GM12878 (cell line): ENCODE measurements around the gene RFFL. TPM values are rescaled to one million over a fixed set of nuclear protein-coding genes. Genes with fewer than 3 reads are reported as not detected.

Source experiments
- ATAC-seq: fragments of 200-7000 bp; cut with Tn5 transposase; 3 replicates; pipeline ENCODE4 v1.9.1; 2020; ENCODE audit warnings: mild to moderate bottlenecking, moderate library complexity
- BruUV-seq: library from RNA; stranded (reverse); fragments of 400-500 nt; replicated peaks from 2 replicates; lab custom pipeline; 2021; lab: Mats Ljungman, UMichigan
- CTCF ChIA-PET: fragments of 300-600 bp; sonication (Branson Sonifier 250); formaldehyde crosslinking; extraction: SDS; loops from one replicate; lab custom pipeline; 2021; ENCODE audit warnings: inconsistent platforms; lab: Yijun Ruan, JAX
- POLR2A ChIA-PET: fragments of 350-600 bp; formaldehyde crosslinking; extraction: SDS; loops from one replicate; lab custom pipeline; 2021; ENCODE audit warnings: inconsistent platforms; lab: Charles Lee
- RAD21 ChIA-PET: fragments of 300-600 bp; sonication (Branson Sonifier 250); formaldehyde crosslinking; loops from one replicate; lab custom pipeline; 2023; ENCODE audit warnings: antibody characterized with exemption; ENCODE audit not compliant: unreplicated experiment; lab: Charles Lee
- SMC1A ChIA-PET: fragments of 300-600 bp; sonication (Branson Sonifier 250); formaldehyde crosslinking; loops from one replicate; lab custom pipeline; 2023; ENCODE audit not compliant: unreplicated experiment, uncharacterized antibody; lab: Charles Lee
- DNase-seq: peaks from one replicate; pipeline ENCODE4 v3.0.0-alpha.2; 2011; ENCODE audit warnings: low read depth, low spot score
- FAIRE-seq: peaks from 3 replicates; lab custom pipeline; 2011; peaks lifted over from hg19 to GRCh38; lab: Jason Lieb, UNC
- H2AFZ ChIP-seq: 2 replicates; pipeline ENCODE4 v1.6.0; 2011; ENCODE audit warnings: low read depth, low read length, control low read depth; ENCODE audit not compliant: control insufficient read depth
- H3K27ac ChIP-seq: 2 replicates; pipeline ENCODE4 v1.5.1; 2011; ENCODE audit warnings: control low read depth; ENCODE audit not compliant: control insufficient read depth, insufficient read depth
- H3K27me3 ChIP-seq, 2 experiments: replicated peaks in 1 of 2; 2 replicates each; pipeline versions ENCODE4 v1.6.0 to v1.6.1; 2011; ENCODE audit warnings: low read length in 1 of 2; ENCODE audit not compliant: control insufficient read depth in 2 of 2, insufficient read depth in 2 of 2
- H3K36me3 ChIP-seq, 2 experiments: 2 replicates each; pipeline ENCODE4 v1.5.1; 2011; ENCODE audit warnings: low read length in 1 of 2; ENCODE audit not compliant: control insufficient read depth in 2 of 2, insufficient read depth in 2 of 2
- H3K4me1 ChIP-seq: 2 replicates; pipeline ENCODE4 v1.6.1; 2011; ENCODE audit warnings: mild to moderate bottlenecking, low read length, moderate library complexity, mixed read lengths; ENCODE audit not compliant: control insufficient read depth, insufficient read depth
- H3K4me2 ChIP-seq: 2 replicates; pipeline ENCODE4 v1.6.0; 2011; ENCODE audit warnings: control low read depth; ENCODE audit not compliant: control insufficient read depth, insufficient read depth
- H3K4me3 ChIP-seq: fragments of 200-600 bp; sonication (generic); 2 replicates; pipeline ENCODE4 v1.5.1; 2016
- H3K79me2 ChIP-seq: 2 replicates; pipeline ENCODE4 v1.6.0; 2011; ENCODE audit warnings: low read length; ENCODE audit not compliant: control insufficient read depth, insufficient read depth
- H3K9ac ChIP-seq: 2 replicates; pipeline ENCODE4 v1.8.0; 2011; ENCODE audit warnings: low read length, control low read depth, mixed read lengths; ENCODE audit not compliant: control insufficient read depth, insufficient read depth
- H3K9me3 ChIP-seq: replicated peaks from 3 replicates; pipeline ENCODE4 v1.5.1; 2011; ENCODE audit warnings: mild to moderate bottlenecking, low read length; ENCODE audit not compliant: control insufficient read depth, insufficient read depth
- H4K20me1 ChIP-seq: 2 replicates; pipeline ENCODE4 v1.6.0; 2011; ENCODE audit not compliant: control insufficient read depth, insufficient read depth
- ATF2 ChIP-seq: IDR thresholded peaks from 2 replicates; pipeline ENCODE4 v1.6.1; 2012; ENCODE audit warnings: low read length, inconsistent platforms
- CREB1 ChIP-seq: IDR thresholded peaks from 2 replicates; pipeline ENCODE4 v1.6.1; 2012; ENCODE audit warnings: low read depth, mild to moderate bottlenecking, inconsistent platforms
- E4F1 ChIP-seq: fragments of 450-650 bp; IDR thresholded peaks from 2 replicates; pipeline ENCODE4 v1.6.1; 2018; ENCODE audit warnings: borderline replicate concordance, mild to moderate bottlenecking; ENCODE audit not compliant: partially characterized antibody
- EP300 ChIP-seq, 2 experiments: fragments of 150-350 bp in 1 of 2; IDR thresholded peaks; 2 replicates each; pipeline ENCODE4 v1.6.1; 2011 to 2012; ENCODE audit warnings: low read depth in 2 of 2, low read length in 2 of 2, borderline replicate concordance in 1 of 2, improper control_type of control experiment in 1 of 2, inconsistent platforms in 1 of 2; ENCODE audit not compliant: control insufficient read depth in 1 of 2
- ESRRA ChIP-seq: IDR thresholded peaks from 2 replicates; pipeline ENCODE4 v1.6.1; 2012; ENCODE audit warnings: mild to moderate bottlenecking, low read length, improper control_type of control experiment
- HDAC6 ChIP-seq: fragments of 200-600 bp; sonication (generic); IDR thresholded peaks from one replicate; pipeline ENCODE4 v1.8.0; 2017; ENCODE audit warnings: antibody characterized with exemption; ENCODE audit not compliant: unreplicated experiment
- IKZF1 ChIP-seq: fragments of 450-650 bp; conservative IDR thresholded peaks from 2 replicates; pipeline ENCODE4 v1.6.1; 2017; ENCODE audit warnings: antibody characterized with exemption, mild to moderate bottlenecking
- RAD21 ChIP-seq: IDR thresholded peaks from 2 replicates; pipeline ENCODE4 v1.6.1; 2011; ENCODE audit warnings: mild to moderate bottlenecking, low read depth, low read length, moderate library complexity; ENCODE audit not compliant: insufficient read depth
- SMARCA5 ChIP-seq: fragments of 450-650 bp; IDR thresholded peaks from 2 replicates; pipeline ENCODE4 v1.6.1; 2017; ENCODE audit warnings: mild to moderate bottlenecking
- SRF ChIP-seq, 2 experiments: IDR thresholded peaks; 2 replicates each; pipeline ENCODE4 v1.6.1; 2011; ENCODE audit warnings: low read depth in 2 of 2, low read length in 2 of 2, mild to moderate bottlenecking in 1 of 2, moderate library complexity in 1 of 2
- STAT3 ChIP-seq: IDR thresholded peaks from 2 replicates; pipeline ENCODE4 v1.6.1; 2011; ENCODE audit warnings: low read depth, low read length, improper control_type of control experiment
- ZNF217 ChIP-seq: fragments of 450-650 bp; IDR thresholded peaks from 2 replicates; pipeline ENCODE4 v1.6.1; 2017; ENCODE audit warnings: antibody characterized with exemption, mild to moderate bottlenecking
- whole genome bisulfite sequencing: methylation state at CpG from one replicate; pipeline ENCODE4 v1.1.6; 2016; ENCODE audit warnings: low lambda C conversion rate; ENCODE audit not compliant: insufficient replicate concordance, insufficient coverage; ENCODE audit errors: missing lambda C conversion rate; 5-methylcytosine and 5-hydroxymethylcytosine counted together
- in situ Hi-C: fragments of 300-500 bp; cut with MboI; formaldehyde crosslinking; loops from 9 replicates; pipeline ENCODE4 v1.14.3; 2018; ENCODE audit warnings: mixed read lengths
- intact Hi-C: fragments of 100-400 bp; cut with micrococcal nuclease; formaldehyde crosslinking; loops from one replicate; pipeline ENCODE4 v1.14.2; 2022; ENCODE audit not compliant: unreplicated experiment
- polyA plus RNA-seq, 11 experiments: library from polyadenylated mRNA; depleted of rRNA in 4 of 11; unstranded in 6 of 11; stranded (reverse) in 5 of 11; fragments of >200 nt; fragmentation: Nextera tagmentation in 4 of 11; fragmentation: Illumina TruSeq in 1 of 11; extraction: Ambion mirVana in 4 of 11; extraction: Trizol in 1 of 11; gene quantifications; 1 replicate in 1 of 11; 2 replicates in 10 of 11; pipeline versions ENCODE4 v1.2.1 to v1.2.3, GENCODE V29; 2011 to 2016; ENCODE audit warnings: inconsistent platforms in 2 of 11, missing spikeins in 2 of 11, low read depth in 1 of 11
- total RNA-seq, 4 experiments: library from RNA; depleted of rRNA in 3 of 4; stranded (reverse); fragments of >200 nt in 3 of 4; fragmentation: Illumina TruSeq in 1 of 4; extraction: Trizol in 1 of 4; gene quantifications; 2 replicates each; pipeline versions ENCODE4 v1.2.1 to v1.2.3, GENCODE V29; 2013 to 2021
- TF ChIP-seq, protein P1 (sequence below): fragments of 450-650 bp; IDR thresholded peaks from 2 replicates; pipeline ENCODE4 v1.6.1; 2017; ENCODE audit warnings: mild to moderate bottlenecking

RFFL gene
- total and polyA plus RNA-seq, 10 of the 15 experiments (the other 5 are each of a cell fraction or from before 2014, with no cell fraction given): 4.7 to 56.1 (median 26.9) TPM

GRCh38 chr17:34961093-34961911 is 102.2 kb downstream of the RFFL start, which contains the start of the genes CCT6B and ZNF830:
CCT6B (minus strand) TSS chr17:34961460; CDS start chr17:34961393, 67 bp downstream.
ZNF830 (plus strand) TSS chr17:34961540; CDS start chr17:34961567, 27 bp downstream.
- peak within 1 kb of the TSS; percentile 96 for H2AFZ ChIP-seq
- intact Hi-C loops: no loop called here
- RAD21 ChIA-PET: interaction anchor here (0.6 kb wide), 1 partner anchor 407 kb away, joined by 3 read pairs; no protein-coding TSS in a partner anchor
- TF ChIP-seq CREB1: peak; percentile 97
- TF ChIP-seq EP300 (IDR thresholded peaks at IDR 0.05; ENCODE audit: borderline replicate concordance in 1 of 2, control insufficient read depth in 1 of 2, low read depth in 2 of 2, low read length in 2 of 2): peak in 1 of 2 experiments; percentile 51; a peak in 1 of 4 replicates
- TF ChIP-seq IKZF1: peak; percentile 37; the same call in 1 of the 2 replicates
- TF ChIP-seq, protein P1, sequence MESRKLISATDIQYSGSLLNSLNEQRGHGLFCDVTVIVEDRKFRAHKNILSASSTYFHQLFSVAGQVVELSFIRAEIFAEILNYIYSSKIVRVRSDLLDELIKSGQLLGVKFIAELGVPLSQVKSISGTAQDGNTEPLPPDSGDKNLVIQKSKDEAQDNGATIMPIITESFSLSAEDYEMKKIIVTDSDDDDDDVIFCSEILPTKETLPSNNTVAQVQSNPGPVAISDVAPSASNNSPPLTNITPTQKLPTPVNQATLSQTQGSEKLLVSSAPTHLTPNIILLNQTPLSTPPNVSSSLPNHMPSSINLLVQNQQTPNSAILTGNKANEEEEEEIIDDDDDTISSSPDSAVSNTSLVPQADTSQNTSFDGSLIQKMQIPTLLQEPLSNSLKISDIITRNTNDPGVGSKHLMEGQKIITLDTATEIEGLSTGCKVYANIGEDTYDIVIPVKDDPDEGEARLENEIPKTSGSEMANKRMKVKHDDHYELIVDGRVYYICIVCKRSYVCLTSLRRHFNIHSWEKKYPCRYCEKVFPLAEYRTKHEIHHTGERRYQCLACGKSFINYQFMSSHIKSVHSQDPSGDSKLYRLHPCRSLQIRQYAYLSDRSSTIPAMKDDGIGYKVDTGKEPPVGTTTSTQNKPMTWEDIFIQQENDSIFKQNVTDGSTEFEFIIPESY: no peak
- no peak; the same call in 1 of the 2 replicates for TF ChIP-seq SMARCA5
- TF ChIP-seq RAD21: no peak
- no peak for TF ChIP-seq E4F1
- TF ChIP-seq ZNF217: no peak
- peak; percentile 14; the same call in 1 of the 2 replicates for TF ChIP-seq ATF2
- TF ChIP-seq HDAC6: no peak
- TF ChIP-seq SRF (IDR thresholded peaks at IDR 0.05; ENCODE audit: low read depth in 2 of 2, low read length in 2 of 2): peak in 1 of 2 experiments; percentile 67; a peak in 2 of 4 replicates
- TF ChIP-seq STAT3: no peak
- no peak for TF ChIP-seq ESRRA

More at GRCh38 chr17:34961093-34961911, 102.2 kb downstream of the RFFL start, which contains the start of the genes CCT6B and ZNF830:
- H3K9ac ChIP-seq: peak within 1 kb of the TSS; percentile 81
- peaks cover 23% of the 10 kb centered on the region for H3K79me2 ChIP-seq
- H3K4me2 ChIP-seq: peak within 1 kb of the TSS; percentile 70
- peaks cover 0 to 6% of the 10 kb centered on the region in 2 experiments; a peak in 3 of 4 replicates for H3K36me3 ChIP-seq
- WGBS: under 1% methylated on average over 65 of the region's 65 CpGs
- H3K9me3 ChIP-seq: no peaks in the 10 kb centered on the region
- peak; percentile 79 for DNase-seq
- FAIRE-seq: peak; percentile 92
- H3K4me1 ChIP-seq: peaks cover 9% of the 10 kb centered on the region; the same call in 1 of the 2 replicates
- in situ Hi-C loops: no loop called here
- peak within 1 kb of the TSS; percentile 83 for H3K27ac ChIP-seq
- ATAC-seq: peak; percentile 98
- H3K4me3 ChIP-seq: peak within 1 kb of the TSS; percentile 73
- ChIA-PET CTCF (interaction anchor here (1.1 to 1.6 kb wide), 3 partner anchors 20 to 158 kb away, joined by 3 to 6 read pairs (median 3); no protein-coding TSS in a partner anchor), SMC1A (interaction anchor here (1.2 kb wide), 1 partner anchor 11 kb away, joined by 3 read pairs; no protein-coding TSS in a partner anchor), POLR2A (interaction anchor here (0.5 to 1.8 kb wide), 4 partner anchors 19 to 488 kb away, joined by 3 to 8 read pairs (median 4); partner anchors contain the start of gene LIG3)
- H3K27me3 ChIP-seq: no peaks in the 10 kb centered on the region
- no peaks in the 10 kb centered on the region for H4K20me1 ChIP-seq
- no TSS peak for BruUV-seq
